Muscle layer of duodenum (tissue), 2 donors: ENCODE results near the gene SPNS2.

ENCODE experiments used
- H3K27ac ChIP-seq: one replicate; pipeline ENCODE4 v1.7.0; 2013; ENCODE audit warnings: mild to moderate bottlenecking, low read length
- H3K27me3 ChIP-seq: one replicate; pipeline ENCODE4 v1.7.0; 2013; ENCODE audit warnings: low read depth, mild to moderate bottlenecking, control low read depth, low read length
- H3K36me3 ChIP-seq, 2 donors: one replicate each; pipeline ENCODE4 v1.7.0; 2013; ENCODE audit warnings: low read length in 2 of 2, control low read depth in 1 of 2, mild to moderate bottlenecking in 1 of 2; ENCODE audit not compliant: insufficient read depth in 2 of 2, control insufficient read depth in 1 of 2
- H3K4me1 ChIP-seq, 2 donors: one replicate each; pipeline ENCODE4 v1.7.0; 2013; ENCODE audit warnings: low read length in 2 of 2, mild to moderate bottlenecking in 2 of 2, control low read depth in 1 of 2, moderate library complexity in 1 of 2; ENCODE audit not compliant: insufficient read depth in 2 of 2, control insufficient read depth in 1 of 2
- H3K4me3 ChIP-seq, 2 donors: one replicate each; pipeline ENCODE4 v1.7.0; 2013; ENCODE audit warnings: low read length in 2 of 2, low read depth in 1 of 2, mild to moderate bottlenecking in 1 of 2
- H3K9me3 ChIP-seq, 2 donors: one replicate each; pipeline ENCODE4 v1.7.0; 2013; ENCODE audit warnings: low read length in 2 of 2, control low read depth in 1 of 2, mild to moderate bottlenecking in 1 of 2; ENCODE audit not compliant: control insufficient read depth in 1 of 2
- donor health status: healthy.

Gene SPNS2

GRCh38 chr17:4543557-4544026, 44.9 kb downstream of the SPNS2 start:
- Histone ChIP-seq H3K9me3 (no peaks in the 10 kb centered on the region), H3K27me3 (no peaks in the 10 kb centered on the region), H3K4me3 (no peak overlapping the region), H3K27ac (no peak overlapping the region), H3K4me1 (peaks cover 0 to 12% of the 10 kb centered on the region in 2 donors), H3K36me3 (peaks cover 30 to 92% of the 10 kb centered on the region in 2 donors)

DNA sequence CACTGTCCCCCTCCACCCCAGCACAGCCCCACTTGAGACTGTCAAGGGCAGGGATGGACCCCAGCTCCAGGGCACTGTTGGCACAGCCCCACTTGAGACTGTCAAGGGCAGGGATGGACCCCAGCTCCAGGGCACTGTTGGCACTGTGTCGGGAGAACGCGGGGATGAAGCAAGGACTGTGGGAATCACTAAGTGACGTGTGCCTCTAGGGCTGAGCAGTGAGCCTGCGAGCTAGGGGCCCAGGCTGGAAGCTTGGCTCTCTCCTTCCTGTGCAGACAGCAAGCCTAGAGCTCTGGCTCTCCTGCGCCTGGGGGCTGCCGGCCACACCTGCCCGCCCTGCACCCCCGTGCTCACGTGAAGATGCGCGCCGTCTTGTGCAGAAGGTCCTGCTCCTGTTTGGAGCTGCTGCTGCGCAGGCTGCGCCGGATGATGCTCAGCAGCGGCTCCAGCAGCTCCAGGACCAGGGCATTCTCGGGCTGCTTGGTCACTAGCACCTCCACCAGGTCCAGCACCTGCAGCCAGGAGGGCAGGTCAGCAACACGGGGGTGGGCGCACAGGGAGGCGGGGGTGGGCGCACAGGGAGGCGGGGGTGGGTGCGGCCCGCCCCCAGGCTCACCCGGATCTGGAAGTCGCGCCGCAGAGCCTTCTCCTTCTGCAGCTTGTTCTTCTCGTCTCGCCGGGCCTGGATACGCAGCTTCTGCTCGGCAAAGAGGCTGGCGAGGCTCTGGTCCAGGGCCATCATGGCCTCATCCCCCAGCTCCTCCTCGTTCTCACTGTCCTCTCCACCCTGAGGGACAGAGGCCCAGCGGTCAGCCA, 45.7 kb downstream of the SPNS2 start:
- H3K27ac ChIP-seq, result no peak overlapping the region
- no peaks in the 10 kb centered on the region for H3K27me3 ChIP-seq
- no peak overlapping the region for H3K4me3 ChIP-seq
- H3K36me3 ChIP-seq, result peaks cover 30 to 94% of the 10 kb centered on the region in 2 donors
- H3K9me3 ChIP-seq, result no peaks in the 10 kb centered on the region
- H3K4me1 ChIP-seq, result peaks cover 0 to 11% of the 10 kb centered on the region in 2 donors

DNA sequence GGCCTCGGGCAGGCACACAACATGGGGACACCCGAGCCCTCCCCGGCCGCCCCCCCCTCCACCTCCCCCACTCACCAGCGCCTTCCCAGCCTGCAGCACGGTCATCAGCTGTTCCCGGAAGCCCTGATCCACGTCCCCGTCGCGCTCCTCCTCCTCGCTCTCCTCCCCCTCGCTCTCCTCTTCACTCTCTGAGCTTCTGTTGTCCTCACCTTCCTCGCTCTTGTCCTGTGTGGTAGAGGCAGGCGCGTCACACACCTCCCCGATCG, 46.2 kb downstream of the SPNS2 start:
- no peak overlapping the region for H3K27ac ChIP-seq
- no peak overlapping the region for H3K4me3 ChIP-seq
- peaks cover 0 to 11% of the 10 kb centered on the region in 2 donors for H3K4me1 ChIP-seq
- H3K36me3 ChIP-seq, result peaks cover 33 to 92% of the 10 kb centered on the region in 2 donors
- H3K27me3 ChIP-seq, result no peaks in the 10 kb centered on the region
- H3K9me3 ChIP-seq, result no peaks in the 10 kb centered on the region

DNA sequence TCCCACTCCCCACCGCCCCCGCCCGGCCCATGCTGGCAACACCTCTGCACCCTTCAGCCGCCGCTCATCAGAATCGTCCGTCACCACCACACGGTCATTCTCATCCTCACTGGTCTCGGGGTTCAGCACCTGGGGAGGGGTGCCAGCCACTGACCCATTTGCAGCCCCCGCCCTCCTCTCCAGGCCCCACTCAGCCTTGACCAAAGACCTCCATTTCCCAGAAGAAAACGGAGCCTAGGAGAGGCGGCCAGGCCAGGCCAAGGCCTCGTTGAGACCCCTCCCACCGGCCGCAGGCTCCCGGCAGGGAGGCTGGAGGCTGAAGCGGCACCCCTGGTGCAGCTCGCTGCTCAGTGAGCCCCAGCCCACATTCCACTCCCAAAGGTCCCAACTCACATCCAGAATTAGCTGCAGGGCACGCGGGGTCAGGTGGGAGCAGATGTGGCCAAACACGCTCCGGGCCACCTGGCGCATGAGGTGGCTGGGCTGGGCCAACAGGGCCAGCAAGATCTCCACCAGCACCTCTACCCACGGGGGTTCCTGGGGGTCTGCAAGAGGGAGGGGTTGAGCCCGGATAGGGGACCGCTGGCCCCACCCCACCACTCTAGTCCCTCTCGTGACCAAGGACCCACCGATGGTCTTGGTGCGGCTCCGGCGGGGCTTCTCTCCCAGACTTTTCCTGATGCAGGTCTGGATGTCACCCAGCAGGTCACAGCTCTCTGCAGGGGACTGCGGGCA, 46.7 kb downstream of the SPNS2 start:
- Histone ChIP-seq H3K9me3 (no peaks in the 10 kb centered on the region), H3K4me1 (peaks cover 0 to 11% of the 10 kb centered on the region in 2 donors), H3K27me3 (no peaks in the 10 kb centered on the region), H3K27ac (no peak overlapping the region), H3K36me3 (peaks cover 33 to 92% of the 10 kb centered on the region in 2 donors), H3K4me3 (no peak overlapping the region)

DNA sequence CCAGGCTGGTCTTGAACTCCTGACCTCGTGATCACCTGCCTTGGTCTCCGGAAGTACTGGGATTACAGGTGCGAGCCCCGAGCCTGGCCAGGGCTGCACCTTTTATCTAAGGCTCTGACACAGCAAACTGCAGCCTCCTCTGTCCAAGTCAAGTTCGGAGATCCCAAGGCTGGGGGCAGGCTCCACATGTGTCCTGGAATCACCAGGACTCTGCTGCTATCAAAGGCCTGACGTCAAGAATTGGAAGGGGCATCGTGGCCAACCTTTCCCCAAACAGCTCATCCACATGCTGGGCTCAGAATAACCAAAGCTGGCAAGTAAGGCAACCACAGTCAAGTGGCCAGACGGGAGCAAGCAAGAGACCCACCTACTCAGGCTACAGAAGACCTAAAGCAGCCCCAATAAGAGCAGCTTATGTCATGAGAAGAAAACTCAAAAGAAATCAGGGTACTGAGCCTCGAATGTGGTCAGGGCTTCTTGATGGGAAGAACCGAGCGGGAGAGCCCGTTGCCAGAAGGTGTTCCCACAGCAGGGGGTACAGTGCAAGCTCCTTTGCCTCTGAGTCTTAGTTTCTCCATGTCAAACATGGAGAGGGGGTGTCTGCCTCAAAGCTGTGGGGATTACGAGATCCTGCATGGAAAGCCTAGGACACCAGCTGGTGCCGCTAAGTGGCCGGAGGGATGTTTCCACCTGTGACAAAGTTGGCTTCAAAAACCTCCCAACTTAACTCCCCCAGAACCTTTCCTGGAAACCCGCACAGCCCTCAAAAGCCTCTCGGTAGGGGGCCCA, 48.6 kb downstream of the SPNS2 start:
- Histone ChIP-seq H3K4me3 (no peak overlapping the region), H3K4me1 (no peaks in the 10 kb centered on the region), H3K27me3 (no peaks in the 10 kb centered on the region), H3K27ac (no peak overlapping the region), H3K36me3 (peaks cover 40 to 83% of the 10 kb centered on the region in 2 donors), H3K9me3 (no peaks in the 10 kb centered on the region)

DNA sequence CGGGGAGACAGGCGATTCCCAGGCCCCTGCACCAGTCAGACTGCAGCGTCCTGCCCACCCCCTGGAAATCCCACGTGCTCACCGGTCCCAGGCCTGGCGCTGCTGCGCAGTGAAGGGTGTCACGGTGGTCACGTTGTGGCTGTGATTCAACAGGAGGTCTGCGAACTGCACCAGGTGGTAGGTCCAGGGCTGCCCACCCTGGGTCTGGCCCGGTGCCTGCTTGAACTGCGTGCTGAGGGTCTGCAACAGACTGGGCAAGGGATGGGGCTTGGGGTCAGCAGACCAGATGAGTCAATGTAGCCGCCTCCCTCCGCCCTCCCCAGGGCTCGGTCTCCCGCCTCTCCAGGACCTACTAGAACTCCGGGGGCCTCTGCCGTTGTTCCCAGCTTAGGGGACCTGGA, 49.4 kb downstream of the SPNS2 start:
- no peaks in the 10 kb centered on the region for H3K27me3 ChIP-seq
- peaks cover 40 to 82% of the 10 kb centered on the region in 2 donors for H3K36me3 ChIP-seq
- H3K27ac ChIP-seq, result no peak overlapping the region
- H3K4me3 ChIP-seq, result no peak overlapping the region
- H3K4me1 ChIP-seq, result no peaks in the 10 kb centered on the region
- no peaks in the 10 kb centered on the region for H3K9me3 ChIP-seq

DNA sequence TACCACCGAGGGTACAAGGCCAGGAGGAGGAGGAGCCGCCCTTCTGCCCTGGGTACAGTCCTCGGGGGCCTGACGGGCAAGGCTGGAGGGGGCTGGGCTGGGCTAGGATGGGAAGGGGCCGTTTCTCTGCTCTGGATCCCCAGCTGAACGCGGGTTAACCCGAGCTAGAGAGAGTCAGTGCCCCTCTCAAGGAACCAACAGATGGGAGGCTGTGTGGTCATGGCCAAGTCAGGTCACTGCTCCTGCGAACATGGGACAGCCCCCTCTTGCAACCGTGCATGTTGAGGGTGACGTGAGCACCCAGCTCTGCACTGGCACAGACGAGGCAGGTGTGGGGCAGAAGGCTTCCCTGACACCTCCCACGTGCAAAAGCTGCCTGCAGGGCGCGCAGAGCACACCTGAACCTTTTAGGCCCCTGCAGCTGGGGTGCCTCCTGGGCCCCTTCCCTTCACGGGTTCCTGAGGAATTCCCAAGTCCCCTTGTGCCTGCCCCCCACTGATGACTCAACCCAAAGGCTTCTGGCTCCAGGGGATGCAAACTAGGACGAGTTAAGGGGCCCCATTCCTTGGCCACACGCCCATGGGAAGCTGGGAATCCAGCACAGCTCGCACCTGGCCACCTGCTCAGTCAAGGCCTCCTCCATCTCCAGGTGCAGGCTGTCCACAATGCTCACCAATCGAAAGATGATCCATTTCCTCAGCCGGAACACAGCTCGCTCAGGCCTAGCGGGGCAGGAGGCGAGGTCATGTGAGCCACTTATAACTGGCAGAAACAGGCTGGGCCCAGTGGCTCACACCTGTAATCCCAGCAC, 50.2 kb downstream of the SPNS2 start:
- H3K36me3 ChIP-seq, result peaks cover 48 to 82% of the 10 kb centered on the region in 2 donors
- no peaks in the 10 kb centered on the region for H3K27me3 ChIP-seq
- no peak overlapping the region for H3K27ac ChIP-seq
- H3K4me3 ChIP-seq, result no peak overlapping the region
- H3K9me3 ChIP-seq, result no peaks in the 10 kb centered on the region
- H3K4me1 ChIP-seq, result peaks cover 3 to 4% of the 10 kb centered on the region in 2 donors

DNA sequence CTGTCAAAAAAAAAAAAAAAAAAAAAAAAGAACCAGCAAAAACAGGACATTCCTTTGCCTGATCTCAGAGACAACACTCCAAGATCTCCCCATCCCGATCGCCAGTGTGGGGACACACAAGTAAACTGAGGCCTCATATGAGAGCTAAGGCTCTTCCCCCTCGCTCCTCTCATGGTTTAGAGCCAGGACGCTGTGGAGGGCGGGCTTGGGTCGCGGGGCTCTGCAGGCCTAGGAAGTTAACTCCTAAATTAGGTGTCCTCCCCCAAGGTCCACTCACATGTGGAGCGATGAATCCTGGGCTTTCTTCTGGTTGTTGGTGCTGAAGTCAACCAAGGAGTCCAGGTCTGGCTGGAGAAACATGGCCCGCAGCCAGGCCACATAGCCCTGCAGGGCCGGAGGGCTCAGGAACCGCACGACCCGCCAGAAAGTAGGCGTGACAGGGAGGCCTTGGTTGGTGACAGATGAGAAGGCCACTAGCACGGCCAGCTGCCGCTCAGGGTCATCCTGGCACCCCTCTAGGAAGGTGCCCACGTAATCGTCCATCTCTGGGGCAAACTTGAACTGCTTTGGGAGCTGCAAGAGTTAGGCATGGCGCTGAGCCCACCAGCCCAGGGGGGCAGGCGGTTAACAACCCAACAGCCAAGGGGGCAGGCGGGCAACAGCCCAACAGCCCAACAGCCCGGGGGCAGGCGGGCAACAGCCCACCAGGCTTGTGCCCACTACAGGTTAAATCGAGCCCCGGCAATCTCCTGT, 51.3 kb downstream of the SPNS2 start:
- H3K4me1 ChIP-seq, result peaks cover 9 to 14% of the 10 kb centered on the region in 2 donors
- no peaks in the 10 kb centered on the region for H3K27me3 ChIP-seq
- no peak overlapping the region for H3K27ac ChIP-seq
- H3K36me3 ChIP-seq, result peaks cover 48 to 77% of the 10 kb centered on the region in 2 donors
- H3K9me3 ChIP-seq, result no peaks in the 10 kb centered on the region
- H3K4me3 ChIP-seq, result no peak overlapping the region

DNA sequence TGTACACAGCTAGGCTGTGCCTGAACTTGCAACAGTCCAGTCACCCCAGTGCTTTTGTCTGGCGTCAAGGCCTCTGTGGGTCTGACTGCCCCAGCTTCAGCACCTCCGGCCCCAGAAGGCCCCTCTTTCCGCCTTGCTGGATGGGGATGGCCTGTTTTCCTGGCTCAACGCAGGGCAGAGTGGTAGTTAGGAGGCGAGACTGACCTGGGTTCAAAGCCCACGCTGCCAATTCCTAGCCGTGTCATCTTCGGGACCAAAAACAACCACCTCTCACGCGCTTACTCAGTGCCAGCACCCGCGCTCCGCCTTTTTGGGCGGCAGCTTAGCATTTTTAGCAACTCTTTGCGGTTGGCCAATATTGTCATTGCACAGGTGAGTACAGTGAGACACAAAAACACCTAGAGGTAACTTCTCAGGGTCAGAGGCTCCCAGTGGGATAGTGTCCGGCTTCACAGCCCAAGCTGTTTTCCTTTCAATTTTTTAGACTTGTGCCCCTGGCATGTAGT, 51.9 kb downstream of the SPNS2 start:
- H3K36me3 ChIP-seq, result peaks cover 48 to 70% of the 10 kb centered on the region in 2 donors
- no peak overlapping the region for H3K4me3 ChIP-seq
- H3K9me3 ChIP-seq, result no peaks in the 10 kb centered on the region
- peaks cover 9 to 15% of the 10 kb centered on the region in 2 donors for H3K4me1 ChIP-seq
- H3K27ac ChIP-seq, result no peak overlapping the region
- no peaks in the 10 kb centered on the region for H3K27me3 ChIP-seq

- H3K9me3 ChIP-seq, result no peaks in the 10 kb centered on the region
- peaks cover 14 to 20% of the 10 kb centered on the region in 2 donors for H3K4me1 ChIP-seq
- no peak overlapping the region for H3K4me3 ChIP-seq
- peaks cover 48 to 65% of the 10 kb centered on the region in 2 donors for H3K36me3 ChIP-seq
- no peak overlapping the region for H3K27ac ChIP-seq
- no peaks in the 10 kb centered on the region for H3K27me3 ChIP-seq
Observed at GRCh38 chr17:4551141-4551540, 52.5 kb downstream of the SPNS2 start.
